GM12801 (cell line): ENCODE measurements around the gene SACS.

Experiments used
- CTCF ChIP-seq: IDR thresholded peaks from one replicate; pipeline ENCODE4 v1.5.1; 2011; ENCODE audit warnings: control low read depth; ENCODE audit not compliant: insufficient read length; ENCODE audit errors: extremely low read depth

SACS gene

GRCh38 chr13:23367907-23368306 lies 65.6 kb downstream of the SACS start:
- no peak for TF ChIP-seq CTCF

GRCh38 chr13:23365652-23366051 lies 67.8 kb downstream of the SACS start:
- TF ChIP-seq CTCF, result no peak

DNA sequence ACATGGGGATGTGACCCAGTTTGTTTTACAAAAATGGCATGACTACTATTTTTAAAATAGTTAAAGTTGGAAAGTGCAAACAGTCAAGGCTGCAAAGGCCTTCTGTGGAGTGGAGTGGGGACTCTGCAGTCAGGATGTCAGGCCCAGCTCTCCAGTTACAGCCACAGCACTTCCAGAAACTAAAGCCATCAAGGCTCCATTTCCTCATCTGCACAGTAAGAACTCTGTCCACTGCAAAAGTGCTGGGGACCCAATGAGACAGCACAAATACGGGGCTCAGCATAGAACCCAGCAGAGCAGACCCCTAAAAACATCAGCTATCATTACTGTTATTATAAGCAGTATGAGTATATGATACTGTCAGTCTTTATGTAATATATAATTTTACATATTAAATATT lies 73.6 kb downstream of the SACS start:
- no peak for TF ChIP-seq CTCF

DNA sequence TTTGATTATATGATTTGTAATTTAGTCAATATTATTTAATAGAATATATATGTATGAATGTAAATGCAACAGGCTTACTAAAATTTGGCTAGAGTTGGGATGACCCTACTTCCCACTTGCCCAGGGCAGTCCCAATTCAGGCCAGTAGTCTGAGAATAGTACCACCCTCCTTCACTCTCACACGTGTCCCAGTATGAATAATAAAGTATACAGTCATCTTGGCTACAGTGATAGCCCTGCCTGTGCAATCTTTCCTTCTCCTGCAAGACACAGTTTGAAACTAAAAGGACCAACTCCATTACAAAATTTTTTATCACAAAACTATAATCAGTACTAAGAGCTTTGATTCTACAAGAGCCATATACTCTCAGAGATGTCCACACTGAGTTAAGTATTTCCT lies 76.2 kb downstream of the SACS start:
- no peak for TF ChIP-seq CTCF

- no peak for TF ChIP-seq CTCF
Measured at GRCh38 chr13:23356368-23356767, 77.1 kb downstream of the SACS start.

- no peak for TF ChIP-seq CTCF
Measured at GRCh38 chr13:23354520-23354919, 79.0 kb downstream of the SACS start.

DNA sequence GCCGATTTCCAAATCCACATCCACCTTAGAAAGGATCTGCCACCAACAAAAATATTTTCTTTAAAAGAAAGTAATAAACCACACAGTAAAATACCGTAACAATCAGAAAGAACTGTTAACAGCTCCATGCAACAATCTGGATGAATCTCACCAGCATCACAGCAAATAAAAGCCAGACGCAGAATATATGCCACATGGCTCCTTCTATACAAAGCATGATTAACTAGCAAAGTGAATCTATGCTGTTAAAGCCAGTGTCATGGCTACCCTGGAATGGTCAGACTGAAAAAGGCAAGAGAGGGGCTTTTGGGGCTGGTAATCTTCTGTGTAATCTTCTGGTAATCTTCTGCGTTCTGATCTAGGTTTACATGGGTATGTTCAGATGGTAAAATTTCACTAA lies 81.3 kb downstream of the SACS start:
- no peak for TF ChIP-seq CTCF

DNA sequence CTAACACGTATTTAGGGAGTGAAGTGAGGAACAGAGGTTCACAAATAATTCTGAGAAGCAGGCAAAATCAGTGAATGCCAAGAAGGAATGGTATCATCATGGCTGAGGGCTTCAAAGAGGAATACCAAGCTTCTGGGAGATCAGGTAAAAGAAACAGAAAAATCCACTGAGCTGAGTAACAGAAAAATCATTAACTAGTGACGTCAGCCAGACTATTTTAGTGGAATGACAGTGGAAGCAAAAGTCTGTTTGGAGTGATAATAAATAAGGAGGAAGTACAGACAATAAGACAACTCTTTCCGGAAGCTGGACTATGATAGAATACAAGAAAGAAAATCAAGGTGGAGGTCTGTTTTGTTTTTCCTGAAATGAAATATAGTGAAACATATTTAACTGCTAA lies 83.5 kb downstream of the SACS start:
- no peak for TF ChIP-seq CTCF
